C1 segment of cervical spinal cord (tissue), 14 donors: ENCODE measurements around the gene OR10A5.
"Not testable (repeated sequence)": the region's sequence is repeated elsewhere in the genome, so short reads cannot be mapped to it uniquely, and the experiment has no call there.

Experiments
- DNase-seq, 14 donors: peaks; one replicate each; lab custom pipeline; 2025; lab: John Stamatoyannopoulos, UW

OR10A5 gene

GRCh38 chr11:6845383-6845782, at the start of gene OR10A5:
OR10A5 (plus strand) TSS chr11:6845683; CDS start chr11:6845683, 0 bp downstream.
- no peak for DNase-seq

- no peak for DNase-seq
Observed at GRCh38 chr11:6799402-6799801, 46.1 kb upstream of the OR10A5 start, which contains the start of gene OR6A2. OR6A2 (minus strand) TSS chr11:6799689; CDS start chr11:6795708, 3,981 bp downstream.

- DNase-seq, result not testable (repeated sequence)
Observed at GRCh38 chr11:6801075-6801474, 44.4 kb upstream of the OR10A5 start.

- peak in 1 of 14 donors; percentile 1 for DNase-seq
Observed at GRCh38 chr11:6812390-6813005, 33.0 kb upstream of the OR10A5 start.

GRCh38 chr11:6813656-6814055, 31.8 kb upstream of the OR10A5 start:
- no peak for DNase-seq

- DNase-seq, result peak in 1 of 14 donors; percentile 22
Observed at GRCh38 chr11:6817694-6818093, 27.8 kb upstream of the OR10A5 start.

- no peak for DNase-seq
Observed at GRCh38 chr11:6818967-6819366, 26.5 kb upstream of the OR10A5 start.

GRCh38 chr11:6824136-6824823, 21.2 kb upstream of the OR10A5 start:
- DNase-seq, result no peak

- DNase-seq, result no peak
Observed at GRCh38 chr11:6825231-6825744, 20.2 kb upstream of the OR10A5 start.

- DNase-seq, result no peak
Observed at GRCh38 chr11:6828103-6828502, 17.4 kb upstream of the OR10A5 start.

- no peak for DNase-seq
Observed at GRCh38 chr11:6833356-6833755, 12.1 kb upstream of the OR10A5 start.

GRCh38 chr11:6834021-6834420, 11.5 kb upstream of the OR10A5 start:
- DNase-seq, result no peak

- DNase-seq, result no peak
Observed at GRCh38 chr11:6841694-6842093, 3.8 kb upstream of the OR10A5 start.

- no peak for DNase-seq
Observed at GRCh38 chr11:6843670-6844069, 1.8 kb upstream of the OR10A5 start.

GRCh38 chr11:6844356-6844755, 1.1 kb upstream of the OR10A5 start:
- DNase-seq, result no peak

- no peak for DNase-seq
Observed at GRCh38 chr11:6850526-6850925, 5.0 kb downstream of the OR10A5 start.

GRCh38 chr11:6854801-6855200, 9.3 kb downstream of the OR10A5 start:
- DNase-seq, result not testable (repeated sequence)

GRCh38 chr11:6855971-6856541, 10.6 kb downstream of the OR10A5 start:
- DNase-seq, result no peak

GRCh38 chr11:6856871-6857270, 11.4 kb downstream of the OR10A5 start:
- DNase-seq, result no peak

GRCh38 chr11:6862961-6863360, 17.5 kb downstream of the OR10A5 start, which contains the start of gene OR10A2:
OR10A2 (plus strand) TSS chr11:6863057; CDS start chr11:6869755, 6,698 bp downstream.
- DNase-seq, result peak in 1 of 14 donors; percentile 1

- DNase-seq, result no peak
Observed at GRCh38 chr11:6864438-6864837, 19.0 kb downstream of the OR10A5 start.

- DNase-seq, result no peak
Observed at GRCh38 chr11:6871278-6871677, 25.8 kb downstream of the OR10A5 start.

GRCh38 chr11:6875761-6876160, 30.3 kb downstream of the OR10A5 start:
- no peak for DNase-seq
